A549 (cell line): ENCODE measurements around the gene YDJC.

Experiments
- EP300 ChIP-seq, 2 experiments: fragments of >200 bp; sonication (Bioruptor Twin); formaldehyde crosslinking; IDR thresholded peaks; 2 replicates in 1 of 2; 3 replicates in 1 of 2; pipeline ENCODE4 v1.6.1; 2016 to 2017
- FOSL2 ChIP-seq, 2 experiments: fragments of 450-650 bp in 1 of 2; fragments of >200 bp in 1 of 2; sonication (Bioruptor Twin) in 1 of 2; formaldehyde crosslinking; IDR thresholded peaks; 2 replicates each; pipeline versions ENCODE4 v1.5.0 to v1.6.1; 2016 to 2020; ENCODE audit warnings: mild to moderate bottlenecking in 1 of 2, moderate library complexity in 1 of 2
- MAZ ChIP-seq: fragments of 150-350 bp; IDR thresholded peaks from 2 replicates; pipeline ENCODE4 v1.6.1; 2014; ENCODE audit warnings: antibody characterized with exemption, low read depth, low read length, borderline replicate concordance
- POLR2A ChIP-seq: IDR thresholded peaks from 2 replicates; pipeline ENCODE4 v1.6.1; 2012; ENCODE audit warnings: mild to moderate bottlenecking, low read length
- TF ChIP-seq, protein P1 (sequence below): fragments of >200 bp; sonication (Bioruptor Twin); formaldehyde crosslinking; IDR thresholded peaks from 3 replicates; pipeline ENCODE4 v1.5.1; 2016
- TF ChIP-seq, protein P2 (sequence below): fragments of 450-650 bp; IDR thresholded peaks from 2 replicates; pipeline ENCODE4 v1.6.1; 2014; ENCODE audit warnings: antibody characterized with exemption

DNA sequence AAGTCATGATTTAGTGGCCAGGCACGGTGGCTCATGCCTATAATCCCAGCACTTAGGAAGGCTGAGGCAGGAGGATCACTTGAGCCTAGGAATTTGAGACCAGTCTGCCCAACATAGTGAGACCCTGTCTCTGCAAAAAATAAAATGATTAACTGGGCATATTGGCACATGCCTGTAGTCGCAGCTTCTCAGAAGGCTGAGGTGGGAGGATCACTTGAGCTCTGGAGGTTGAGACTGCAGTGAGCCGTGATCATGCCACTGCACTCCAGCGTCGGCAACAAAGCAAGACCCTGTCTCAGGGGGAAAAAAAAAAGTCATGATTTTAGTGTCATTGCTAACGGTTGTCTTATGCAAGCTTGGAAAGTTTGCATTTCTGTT is 50.4 kb downstream of the YDJC start:
- TF ChIP-seq FOSL2 (IDR thresholded peaks at IDR 0.05) (no peak), FOSL2 (CRISPR knock-in tag; IDR thresholded peaks at IDR 0.05) (no peak), EP300 (IDR thresholded peaks at IDR 0.05) (no peak), POLR2A (no peak), MAZ (no peak)
- TF ChIP-seq, protein P1, sequence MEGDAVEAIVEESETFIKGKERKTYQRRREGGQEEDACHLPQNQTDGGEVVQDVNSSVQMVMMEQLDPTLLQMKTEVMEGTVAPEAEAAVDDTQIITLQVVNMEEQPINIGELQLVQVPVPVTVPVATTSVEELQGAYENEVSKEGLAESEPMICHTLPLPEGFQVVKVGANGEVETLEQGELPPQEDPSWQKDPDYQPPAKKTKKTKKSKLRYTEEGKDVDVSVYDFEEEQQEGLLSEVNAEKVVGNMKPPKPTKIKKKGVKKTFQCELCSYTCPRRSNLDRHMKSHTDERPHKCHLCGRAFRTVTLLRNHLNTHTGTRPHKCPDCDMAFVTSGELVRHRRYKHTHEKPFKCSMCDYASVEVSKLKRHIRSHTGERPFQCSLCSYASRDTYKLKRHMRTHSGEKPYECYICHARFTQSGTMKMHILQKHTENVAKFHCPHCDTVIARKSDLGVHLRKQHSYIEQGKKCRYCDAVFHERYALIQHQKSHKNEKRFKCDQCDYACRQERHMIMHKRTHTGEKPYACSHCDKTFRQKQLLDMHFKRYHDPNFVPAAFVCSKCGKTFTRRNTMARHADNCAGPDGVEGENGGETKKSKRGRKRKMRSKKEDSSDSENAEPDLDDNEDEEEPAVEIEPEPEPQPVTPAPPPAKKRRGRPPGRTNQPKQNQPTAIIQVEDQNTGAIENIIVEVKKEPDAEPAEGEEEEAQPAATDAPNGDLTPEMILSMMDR: no peak
- TF ChIP-seq, protein P2, sequence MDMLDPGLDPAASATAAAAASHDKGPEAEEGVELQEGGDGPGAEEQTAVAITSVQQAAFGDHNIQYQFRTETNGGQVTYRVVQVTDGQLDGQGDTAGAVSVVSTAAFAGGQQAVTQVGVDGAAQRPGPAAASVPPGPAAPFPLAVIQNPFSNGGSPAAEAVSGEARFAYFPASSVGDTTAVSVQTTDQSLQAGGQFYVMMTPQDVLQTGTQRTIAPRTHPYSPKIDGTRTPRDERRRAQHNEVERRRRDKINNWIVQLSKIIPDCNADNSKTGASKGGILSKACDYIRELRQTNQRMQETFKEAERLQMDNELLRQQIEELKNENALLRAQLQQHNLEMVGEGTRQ: no peak
